Stimulated activated naive B cell treated with anti-CD40 and anti-IgM and Interleukin-4, amounts not matched to agents 10 μg/mL and 1 μg/mL and 100 μg/mL, for 72 hours (primary cell): ENCODE measurements around the gene BICRAL.
"Not testable (repeated sequence)": the region's sequence is repeated elsewhere in the genome, so short reads cannot be mapped to it uniquely, and the experiment has no call there.

ENCODE experiments used
- ATAC-seq, 2 donors: fragments of 150-1000 bp; cut with Tn5 transposase; replicated peaks; 2 replicates each; pipeline ENCODE4 v1.10.0; 2021; ENCODE audit warnings: moderate library complexity in 1 of 2
- DNase-seq: peaks from one replicate; pipeline ENCODE4 v3.0.0; 2021
- H3K27ac Mint-ChIP-seq: one replicate; pipeline ENCODE4 v1.8.0; 2022; ENCODE audit warnings: mild to moderate bottlenecking, mixed read lengths
- H3K27me3 Mint-ChIP-seq, 2 donors: one replicate each; pipeline ENCODE4 v1.8.0; 2022; ENCODE audit warnings: mixed read lengths in 2 of 2
- H3K36me3 Mint-ChIP-seq, 2 donors: one replicate each; pipeline ENCODE4 v1.8.0; 2022; ENCODE audit warnings: mixed read lengths in 2 of 2, mild to moderate bottlenecking in 1 of 2
- H3K4me1 Mint-ChIP-seq, 2 donors: one replicate each; pipeline ENCODE4 v1.8.0; 2022; ENCODE audit warnings: mixed read lengths in 2 of 2, mild to moderate bottlenecking in 1 of 2
- H3K4me3 Mint-ChIP-seq, 2 donors: one replicate each; pipeline ENCODE4 v1.8.0; 2022; ENCODE audit warnings: mild to moderate bottlenecking in 2 of 2, mixed read lengths in 2 of 2, moderate library complexity in 1 of 2
- H3K9me3 Mint-ChIP-seq, 2 donors: one replicate each; pipeline ENCODE4 v1.8.0; 2022; ENCODE audit warnings: mixed read lengths in 2 of 2, mild to moderate bottlenecking in 1 of 2

BICRAL gene

GRCh38 chr6:42781796-42782688 is at the start of gene BICRAL:
TSS of gene BICRAL (plus strand) at chr6:42782052. CDS start at chr6:42822023, 39,971 bp downstream.
- ATAC-seq (peak; percentile 27 to 40), DNase-seq (peak; percentile 56)
- Mint-ChIP-seq H3K4me1 (peaks cover 31 to 35% of the 10 kb centered on the region in 2 donors), H3K27me3 (no peaks in the 10 kb centered on the region), H3K27ac (peak within 1 kb of the TSS; percentile 98), H3K9me3 (no peaks in the 10 kb centered on the region), H3K36me3 (peaks cover 10 to 15% of the 10 kb centered on the region in 2 donors), H3K4me3 (peak within 1 kb of the TSS; percentile 89 to 91)

GRCh38 chr6:42733867-42734481 is 47.9 kb upstream of the BICRAL start:
- not testable (repeated sequence) for H3K36me3 Mint-ChIP-seq, H3K4me3 Mint-ChIP-seq, DNase-seq, H3K27me3 Mint-ChIP-seq, ATAC-seq, H3K9me3 Mint-ChIP-seq, H3K27ac Mint-ChIP-seq, H3K4me1 Mint-ChIP-seq

GRCh38 chr6:42735976-42736375 is 45.9 kb upstream of the BICRAL start:
- no peak overlapping the region for H3K27ac Mint-ChIP-seq
- peaks cover 6 to 8% of the 10 kb centered on the region in 2 donors for H3K4me1 Mint-ChIP-seq
- no peaks in the 10 kb centered on the region for H3K36me3 Mint-ChIP-seq
- H3K27me3 Mint-ChIP-seq = no peaks in the 10 kb centered on the region
- no peak for ATAC-seq
- DNase-seq = no peak
- no peaks in the 10 kb centered on the region for H3K9me3 Mint-ChIP-seq
- no peak overlapping the region for H3K4me3 Mint-ChIP-seq

GRCh38 chr6:42740725-42741124 is 41.1 kb upstream of the BICRAL start:
- DNase-seq (no peak), ATAC-seq (no peak)
- Mint-ChIP-seq H3K4me1 (peaks cover 5 to 21% of the 10 kb centered on the region in 2 donors), H3K27ac (no peak overlapping the region), H3K36me3 (peaks cover 3 to 13% of the 10 kb centered on the region in 2 donors), H3K4me3 (no peak overlapping the region), H3K9me3 (no peaks in the 10 kb centered on the region), H3K27me3 (no peaks in the 10 kb centered on the region)

GRCh38 chr6:42742116-42742894 is 39.5 kb upstream of the BICRAL start:
- H3K4me3 Mint-ChIP-seq = no peak overlapping the region
- H3K9me3 Mint-ChIP-seq = no peaks in the 10 kb centered on the region
- no peaks in the 10 kb centered on the region for H3K27me3 Mint-ChIP-seq
- ATAC-seq (no peak), DNase-seq (no peak)
- no peak overlapping the region for H3K27ac Mint-ChIP-seq
- peaks cover 7 to 23% of the 10 kb centered on the region in 2 donors for H3K4me1 Mint-ChIP-seq
- H3K36me3 Mint-ChIP-seq = peaks cover 5 to 16% of the 10 kb centered on the region in 2 donors

GRCh38 chr6:42744351-42744893 is 37.4 kb upstream of the BICRAL start:
- no peak for DNase-seq
- Mint-ChIP-seq H3K36me3 (peaks cover 5 to 20% of the 10 kb centered on the region in 2 donors), H3K27me3 (no peaks in the 10 kb centered on the region), H3K4me1 (peaks cover 18 to 44% of the 10 kb centered on the region in 2 donors), H3K4me3 (peak overlapping the region; percentile 92 to 100), H3K27ac (no peak overlapping the region), H3K9me3 (no peaks in the 10 kb centered on the region)
- no peak for ATAC-seq

- H3K9me3 Mint-ChIP-seq = no peaks in the 10 kb centered on the region
- DNase-seq (no peak), ATAC-seq (no peak)
- H3K27ac Mint-ChIP-seq = peak overlapping the region; percentile 73
- peaks cover 18 to 44% of the 10 kb centered on the region in 2 donors for H3K4me1 Mint-ChIP-seq
- H3K4me3 Mint-ChIP-seq = peak overlapping the region; percentile 92 to 100
- peaks cover 5 to 20% of the 10 kb centered on the region in 2 donors for H3K36me3 Mint-ChIP-seq
- H3K27me3 Mint-ChIP-seq = no peaks in the 10 kb centered on the region
Measured at GRCh38 chr6:42745083-42745639, 36.7 kb upstream of the BICRAL start.

- DNase-seq (peak; percentile 92), ATAC-seq (peak; percentile 76 to 78)
- peak within 1 kb of the TSS; percentile 100 for H3K27ac Mint-ChIP-seq
- no peaks in the 10 kb centered on the region for H3K9me3 Mint-ChIP-seq
- H3K4me3 Mint-ChIP-seq = peak within 1 kb of the TSS; percentile 92 to 100
- peaks cover 17 to 43% of the 10 kb centered on the region in 2 donors for H3K4me1 Mint-ChIP-seq
- H3K27me3 Mint-ChIP-seq = no peaks in the 10 kb centered on the region
- H3K36me3 Mint-ChIP-seq = peaks cover 5 to 20% of the 10 kb centered on the region in 2 donors
Measured at GRCh38 chr6:42745640-42746462, 36.0 kb upstream of the BICRAL start, which contains the start of gene TBCC. TSS of gene TBCC (minus strand) at chr6:42746103. CDS start at chr6:42746073, 30 bp downstream.

GRCh38 chr6:42746463-42747391 is 35.1 kb upstream of the BICRAL start:
- peak; percentile 77 to 80 for ATAC-seq
- Mint-ChIP-seq H3K36me3 (peaks cover 5 to 20% of the 10 kb centered on the region in 2 donors), H3K27me3 (no peaks in the 10 kb centered on the region), H3K4me3 (peak overlapping the region; percentile 92 to 100), H3K4me1 (peaks cover 17 to 37% of the 10 kb centered on the region in 2 donors), H3K9me3 (no peaks in the 10 kb centered on the region), H3K27ac (peak overlapping the region; percentile 93)
- DNase-seq = peak; percentile 91

GRCh38 chr6:42748203-42748898 is 33.5 kb upstream of the BICRAL start:
- Mint-ChIP-seq H3K27me3 (no peaks in the 10 kb centered on the region), H3K27ac (peak overlapping the region; percentile 93)
- ATAC-seq = no peak

GRCh38 chr6:42751055-42751454 is 30.8 kb upstream of the BICRAL start:
- no peak overlapping the region for H3K27ac Mint-ChIP-seq
- no peaks in the 10 kb centered on the region for H3K27me3 Mint-ChIP-seq
- ATAC-seq (no peak), DNase-seq (no peak)
- H3K36me3 Mint-ChIP-seq = peaks cover 5 to 14% of the 10 kb centered on the region in 2 donors
- no peak overlapping the region for H3K4me3 Mint-ChIP-seq
- H3K4me1 Mint-ChIP-seq = peaks cover 17 to 29% of the 10 kb centered on the region in 2 donors
- H3K9me3 Mint-ChIP-seq = no peaks in the 10 kb centered on the region

More at GRCh38 chr6:42748203-42748898, 33.5 kb upstream of the BICRAL start:
- Mint-ChIP-seq H3K4me3 (peak overlapping the region; percentile 36 to 92), H3K36me3 (peaks cover 6 to 15% of the 10 kb centered on the region in 2 donors), H3K4me1 (peaks cover 16 to 33% of the 10 kb centered on the region in 2 donors), H3K9me3 (no peaks in the 10 kb centered on the region)
- no peak for DNase-seq

GRCh38 chr6:42754759-42755158 is 27.1 kb upstream of the BICRAL start:
- no peak overlapping the region for H3K27ac Mint-ChIP-seq
- H3K4me1 Mint-ChIP-seq = peaks cover 10 to 19% of the 10 kb centered on the region in 2 donors
- H3K4me3 Mint-ChIP-seq = no peak overlapping the region
- H3K9me3 Mint-ChIP-seq = no peaks in the 10 kb centered on the region
- peaks cover 19 to 27% of the 10 kb centered on the region in 2 donors for H3K36me3 Mint-ChIP-seq
- H3K27me3 Mint-ChIP-seq = no peaks in the 10 kb centered on the region
- DNase-seq = no peak
- no peak for ATAC-seq
